Mesendoderm (in vitro differentiated cells): ENCODE results near the gene SCP2D1.
A peak's percentile ranks its signal among the peaks of the same experiment; 100 is the strongest.

Experiments used
- DNase-seq: peaks from one replicate; pipeline ENCODE4 v3.0.0; 2013
- H2AK5ac ChIP-seq: 2 replicates; pipeline ENCODE4 v1.6.1; 2013; ENCODE audit warnings: low read length, inconsistent platforms
- H2BK120ac ChIP-seq: 2 replicates; pipeline ENCODE4 v1.6.1; 2013; ENCODE audit warnings: low read depth, mild to moderate bottlenecking, low read length, moderate library complexity, mixed read lengths
- H2BK15ac ChIP-seq: replicated peaks from 2 replicates; pipeline ENCODE4 v1.6.1; 2013; ENCODE audit warnings: low read depth, mild to moderate bottlenecking, moderate library complexity
- H2BK5ac ChIP-seq: 2 replicates; pipeline ENCODE4 v1.6.1; 2013; ENCODE audit warnings: low read length, inconsistent platforms
- H3K18ac ChIP-seq: 2 replicates; pipeline ENCODE4 v1.6.1; 2013; ENCODE audit warnings: mild to moderate bottlenecking, low read length, mixed read lengths
- H3K23ac ChIP-seq: one replicate; pipeline ENCODE4 v1.6.1; 2013; ENCODE audit warnings: low read length
- H3K27ac ChIP-seq: 2 replicates; pipeline ENCODE4 v1.5.1; 2013; ENCODE audit warnings: low read depth, mild to moderate bottlenecking, inconsistent platforms, low read length, moderate library complexity
- H3K27me3 ChIP-seq: 2 replicates; pipeline ENCODE4 v1.6.1; 2013; ENCODE audit warnings: low read length, control low read depth, mild to moderate bottlenecking, inconsistent platforms; ENCODE audit not compliant: insufficient read depth, poor library complexity
- H3K36me3 ChIP-seq: 2 replicates; pipeline ENCODE4 v1.6.1; 2013; ENCODE audit warnings: low read length, inconsistent platforms; ENCODE audit not compliant: control insufficient read depth, insufficient read depth
- H3K4ac ChIP-seq: one replicate; pipeline ENCODE4 v1.6.1; 2013; ENCODE audit warnings: low read depth, mild to moderate bottlenecking, low read length, moderate library complexity
- H3K4me1 ChIP-seq: 2 replicates; pipeline ENCODE4 v1.6.1; 2013; ENCODE audit warnings: low read depth, low read length, inconsistent platforms; ENCODE audit not compliant: control insufficient read depth
- H3K4me2 ChIP-seq: 2 replicates; pipeline ENCODE4 v1.6.1; 2013; ENCODE audit warnings: low read length
- H3K4me3 ChIP-seq: 2 replicates; pipeline ENCODE4 v1.5.1; 2013; ENCODE audit warnings: mild to moderate bottlenecking, low read length
- H3K56ac ChIP-seq: one replicate; pipeline ENCODE4 v1.6.1; 2013; ENCODE audit warnings: low read length
- H3K79me1 ChIP-seq: 2 replicates; pipeline ENCODE4 v1.6.1; 2013; ENCODE audit warnings: low read length, inconsistent platforms
- H3K79me2 ChIP-seq: 2 replicates; pipeline ENCODE4 v1.6.1; 2013; ENCODE audit warnings: mild to moderate bottlenecking, low read length; ENCODE audit not compliant: control insufficient read depth, insufficient read depth
- H3K9ac ChIP-seq: 2 replicates; pipeline ENCODE4 v1.6.1; 2013; ENCODE audit warnings: low read length, inconsistent platforms
- H4K5ac ChIP-seq: one replicate; pipeline ENCODE4 v1.6.1; 2013; ENCODE audit warnings: low read length
- H4K8ac ChIP-seq: one replicate; pipeline ENCODE4 v1.6.1; 2013; ENCODE audit warnings: low read depth, mild to moderate bottlenecking, control low read depth, low read length, moderate library complexity
- WGBS: extraction: QIAGEN DNeasy Blood & Tissue Kit; methylation state at CpG from one replicate; pipeline ENCODE4 v1.1.7; 2013; ENCODE audit warnings: low lambda C conversion rate, missing lambda C conversion rate; ENCODE audit not compliant: insufficient coverage; ENCODE audit errors: extremely low coverage; 5-methylcytosine and 5-hydroxymethylcytosine counted together

SCP2D1 gene

DNA sequence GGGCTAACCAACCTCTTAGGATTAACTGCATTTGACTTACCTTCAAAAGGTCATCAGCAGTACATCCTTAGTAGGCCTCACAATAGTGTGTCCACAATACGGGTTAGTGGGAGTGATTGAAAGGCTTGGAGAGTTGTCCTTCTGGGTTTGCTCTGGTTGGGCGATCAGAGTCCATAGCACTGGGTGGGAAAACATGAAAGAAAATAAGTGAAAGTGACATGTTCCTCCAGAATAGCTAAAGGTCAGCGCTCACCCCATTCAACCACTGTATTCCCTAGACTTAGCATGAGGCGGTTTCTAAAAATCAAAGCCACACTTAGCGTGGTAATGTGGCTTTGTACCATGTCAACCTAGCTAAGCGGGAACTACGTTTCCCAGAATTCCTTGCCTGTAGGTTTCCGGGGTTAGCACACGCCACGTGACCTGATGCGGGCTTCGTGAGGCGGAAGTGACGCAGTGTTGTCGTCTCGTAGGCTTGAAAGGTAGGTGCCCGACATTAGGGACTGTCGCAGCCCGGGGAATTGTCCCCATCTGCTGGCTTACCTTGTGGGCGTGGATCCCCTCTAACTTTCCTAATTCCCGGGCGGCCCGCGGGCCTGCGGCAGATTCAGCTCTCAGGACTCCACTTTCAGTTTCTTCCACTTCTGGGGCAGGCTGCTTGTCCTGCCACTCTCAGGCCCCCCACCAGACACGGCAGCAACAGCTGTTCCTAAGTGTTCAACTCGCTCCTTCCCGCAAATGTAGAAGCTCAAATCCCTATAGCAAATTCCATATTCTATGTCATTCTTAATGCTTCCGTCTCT is 19.8 kb upstream of the SCP2D1 start:
- Histone ChIP-seq H4K5ac (no peak overlapping the region), H3K27ac (no peak overlapping the region)
- no CpG with 5 or more reads among the region's 29 CpGs for WGBS

DNA sequence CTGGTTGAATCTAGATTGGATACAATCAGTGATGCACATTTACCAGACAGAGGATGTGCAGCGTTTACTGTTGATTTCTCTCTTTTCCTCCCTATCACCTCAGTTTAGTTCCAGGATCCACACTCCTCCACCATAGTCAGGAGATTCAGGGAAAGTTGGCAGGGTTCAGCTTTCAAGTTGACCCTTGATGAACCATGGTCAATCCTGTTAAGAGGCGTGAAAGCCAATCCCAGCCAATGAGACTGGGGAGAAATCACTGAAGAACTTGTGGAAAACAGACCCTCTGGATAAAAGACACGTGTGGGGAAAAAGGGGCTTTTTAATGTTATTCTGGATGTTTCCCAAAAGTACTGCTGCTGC is 19.2 kb upstream of the SCP2D1 start:
- Histone ChIP-seq H3K27me3 (no peaks in the 10 kb centered on the region), H3K79me2 (no peaks in the 10 kb centered on the region), H4K5ac (no peak overlapping the region), H3K4me1 (no peaks in the 10 kb centered on the region), H2AK5ac (no peak overlapping the region), H3K4me2 (peak overlapping the region; percentile 54), H3K4ac (no peak overlapping the region), H3K9ac (peak overlapping the region; percentile 66), H3K4me3 (peak overlapping the region; percentile 61), H2BK120ac (no peak overlapping the region), H3K56ac (peak overlapping the region; percentile 69), H3K18ac (no peak overlapping the region), H3K79me1 (no peaks in the 10 kb centered on the region), H2BK5ac (no peak overlapping the region), H3K36me3 (no peaks in the 10 kb centered on the region), H3K27ac (no peak overlapping the region), H3K23ac (no peak overlapping the region), H4K8ac (peak overlapping the region; percentile 43), H2BK15ac (no peak overlapping the region)
- WGBS = no CpG with 5 or more reads among the region's 3 CpGs
- no peak for DNase-seq

More for the DNA sequence above, 19.8 kb upstream of the SCP2D1 start:
- Histone ChIP-seq H2BK15ac (no peak overlapping the region), H4K8ac (peak overlapping the region; percentile 43), H3K23ac (no peak overlapping the region), H3K56ac (peak overlapping the region; percentile 69), H3K4ac (no peak overlapping the region), H2BK120ac (no peak overlapping the region), H2AK5ac (no peak overlapping the region), H3K4me3 (peak overlapping the region; percentile 61), H3K36me3 (no peaks in the 10 kb centered on the region), H3K79me2 (no peaks in the 10 kb centered on the region), H3K4me2 (peak overlapping the region; percentile 54), H3K4me1 (no peaks in the 10 kb centered on the region), H3K18ac (peak overlapping the region; percentile 82), H3K9ac (peak overlapping the region; percentile 66), H3K27me3 (no peaks in the 10 kb centered on the region), H2BK5ac (no peak overlapping the region), H3K79me1 (no peaks in the 10 kb centered on the region)
- peak; percentile 96 for DNase-seq

DNA sequence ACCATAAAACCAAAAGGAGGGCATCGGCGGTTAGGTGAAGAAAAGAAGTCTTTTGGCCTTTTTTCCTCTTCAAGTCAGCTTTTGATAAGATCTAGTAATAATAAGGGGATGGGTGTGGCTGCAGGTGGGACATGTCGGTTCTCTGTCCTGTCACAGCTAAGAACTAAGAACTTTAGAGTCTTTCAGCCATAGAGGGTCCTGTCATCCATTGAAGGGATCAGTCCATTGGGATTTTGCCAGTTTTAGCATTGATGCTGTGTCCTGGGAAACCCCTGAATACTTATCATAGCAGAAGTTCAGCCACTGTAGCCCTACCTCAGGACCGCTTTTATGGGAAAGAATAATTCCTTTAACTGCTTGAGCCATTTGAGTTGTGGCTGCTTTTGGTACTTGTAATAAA is 18.2 kb upstream of the SCP2D1 start:
- Histone ChIP-seq H3K79me2 (no peaks in the 10 kb centered on the region), H3K23ac (no peak overlapping the region), H3K4me2 (no peak overlapping the region)

DNA sequence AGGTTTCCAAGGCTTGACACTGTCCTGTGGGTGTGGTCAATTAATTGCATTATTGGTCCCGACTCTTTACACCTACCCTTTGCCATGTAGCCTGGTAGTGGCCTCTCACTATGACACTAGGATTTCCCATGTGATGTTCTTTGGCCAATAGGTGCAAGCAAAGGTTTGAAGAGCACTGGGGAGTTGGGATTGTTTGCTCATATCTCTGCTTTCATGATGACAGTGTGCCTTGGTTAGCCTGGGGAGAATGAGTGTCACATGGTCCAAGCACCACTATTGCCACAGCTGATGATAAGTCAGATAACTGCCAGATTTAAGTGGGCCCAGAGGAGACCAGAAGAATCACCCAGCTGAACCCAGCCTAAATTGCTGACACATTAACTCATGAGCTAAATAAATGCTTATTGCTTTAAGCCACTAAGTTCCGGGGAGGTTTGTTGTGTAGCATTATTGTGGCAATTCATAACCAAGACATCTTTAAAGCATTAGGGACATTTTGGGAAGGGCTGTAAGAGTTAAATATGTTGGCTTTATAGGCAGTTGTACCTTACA is 17.2 kb upstream of the SCP2D1 start:
- no CpG with 5 or more reads among the region's 2 CpGs for WGBS
- H3K56ac ChIP-seq = no peak overlapping the region
- H2BK15ac ChIP-seq = no peak overlapping the region
- H3K27me3 ChIP-seq = no peaks in the 10 kb centered on the region
- no peak overlapping the region for H3K4me3 ChIP-seq
- H3K23ac ChIP-seq = no peak overlapping the region
- no peak overlapping the region for H2BK5ac ChIP-seq
- no peak overlapping the region for H4K5ac ChIP-seq
- no peak overlapping the region for H3K4me2 ChIP-seq
- no peak overlapping the region for H4K8ac ChIP-seq
- no peak overlapping the region for H3K18ac ChIP-seq
- H3K79me1 ChIP-seq = no peaks in the 10 kb centered on the region
- no peak overlapping the region for H3K9ac ChIP-seq
- no peaks in the 10 kb centered on the region for H3K36me3 ChIP-seq
- H3K79me2 ChIP-seq = no peaks in the 10 kb centered on the region
- H2AK5ac ChIP-seq = no peak overlapping the region
- no peak overlapping the region for H2BK120ac ChIP-seq
- H3K4me1 ChIP-seq = no peaks in the 10 kb centered on the region
- no peak overlapping the region for H3K27ac ChIP-seq
- DNase-seq = no peak
- H3K4ac ChIP-seq = no peak overlapping the region

More for the DNA sequence above, 18.2 kb upstream of the SCP2D1 start:
- H3K36me3 ChIP-seq = no peaks in the 10 kb centered on the region
- no peak overlapping the region for H3K4me3 ChIP-seq
- H3K27ac ChIP-seq = no peak overlapping the region
- no peak for DNase-seq
- H3K4me1 ChIP-seq = no peaks in the 10 kb centered on the region
- H3K79me1 ChIP-seq = no peaks in the 10 kb centered on the region
- no peak overlapping the region for H2BK15ac ChIP-seq
- no peak overlapping the region for H3K9ac ChIP-seq
- H4K8ac ChIP-seq = no peak overlapping the region
- no peak overlapping the region for H4K5ac ChIP-seq
- H2BK5ac ChIP-seq = no peak overlapping the region
- no peak overlapping the region for H3K18ac ChIP-seq
- no peak overlapping the region for H2AK5ac ChIP-seq
- no peaks in the 10 kb centered on the region for H3K27me3 ChIP-seq
- H3K4ac ChIP-seq = no peak overlapping the region
- no peak overlapping the region for H2BK120ac ChIP-seq
- WGBS = no CpG with 5 or more reads among the region's 4 CpGs
- H3K56ac ChIP-seq = no peak overlapping the region

DNA sequence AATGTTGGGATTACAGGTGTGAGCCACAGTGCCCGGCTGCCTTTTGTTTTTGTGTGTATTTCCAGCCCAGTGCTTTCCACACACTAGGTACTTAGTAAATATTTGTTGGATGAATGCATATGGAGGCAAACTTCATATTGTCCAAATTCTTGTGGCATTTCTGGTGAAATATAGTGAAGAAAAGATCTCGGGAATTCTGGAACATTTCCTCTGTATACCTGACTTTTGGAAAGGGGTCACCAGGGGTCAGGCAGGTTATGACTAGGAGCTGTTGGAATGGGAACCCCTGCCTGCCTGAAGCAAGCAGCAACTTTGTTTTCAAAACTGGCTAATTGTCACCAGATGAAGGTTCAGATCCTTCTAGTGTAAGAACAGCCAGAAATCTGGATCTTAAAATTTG is 12.1 kb upstream of the SCP2D1 start:
- Histone ChIP-seq H3K4me3 (no peak overlapping the region), H3K23ac (no peak overlapping the region), H2BK120ac (no peak overlapping the region), H3K4me2 (no peak overlapping the region), H4K8ac (no peak overlapping the region), H3K9ac (no peak overlapping the region), H3K18ac (no peak overlapping the region), H3K36me3 (no peaks in the 10 kb centered on the region), H3K79me2 (no peaks in the 10 kb centered on the region), H2AK5ac (no peak overlapping the region), H3K56ac (no peak overlapping the region), H3K4me1 (no peaks in the 10 kb centered on the region), H4K5ac (no peak overlapping the region), H3K4ac (no peak overlapping the region), H2BK5ac (no peak overlapping the region), H3K79me1 (no peaks in the 10 kb centered on the region), H3K27ac (no peak overlapping the region), H3K27me3 (no peaks in the 10 kb centered on the region), H2BK15ac (no peak overlapping the region)
- no peak for DNase-seq
- no CpG with 5 or more reads among the region's 2 CpGs for WGBS
